GM21360 (cell line): ENCODE results near the gene DLD.
A peak's percentile ranks its signal among the peaks of the same experiment; 100 is the strongest.
"Not testable (repeated sequence)": the region's sequence is repeated elsewhere in the genome, so short reads cannot be mapped to it uniquely, and the experiment has no call there.

Experiments
- ATAC-seq: cut with Tn5 transposase; IDR thresholded peaks from one replicate; pipeline ENCODE4 v1.9.1; 2021; ENCODE audit warnings: mild to moderate bottlenecking, moderate library complexity; ENCODE audit not compliant: unreplicated experiment

DLD gene

GRCh38 chr7:107874111-107874510 is 16.9 kb upstream of the DLD start:
- no peak for ATAC-seq

DNA sequence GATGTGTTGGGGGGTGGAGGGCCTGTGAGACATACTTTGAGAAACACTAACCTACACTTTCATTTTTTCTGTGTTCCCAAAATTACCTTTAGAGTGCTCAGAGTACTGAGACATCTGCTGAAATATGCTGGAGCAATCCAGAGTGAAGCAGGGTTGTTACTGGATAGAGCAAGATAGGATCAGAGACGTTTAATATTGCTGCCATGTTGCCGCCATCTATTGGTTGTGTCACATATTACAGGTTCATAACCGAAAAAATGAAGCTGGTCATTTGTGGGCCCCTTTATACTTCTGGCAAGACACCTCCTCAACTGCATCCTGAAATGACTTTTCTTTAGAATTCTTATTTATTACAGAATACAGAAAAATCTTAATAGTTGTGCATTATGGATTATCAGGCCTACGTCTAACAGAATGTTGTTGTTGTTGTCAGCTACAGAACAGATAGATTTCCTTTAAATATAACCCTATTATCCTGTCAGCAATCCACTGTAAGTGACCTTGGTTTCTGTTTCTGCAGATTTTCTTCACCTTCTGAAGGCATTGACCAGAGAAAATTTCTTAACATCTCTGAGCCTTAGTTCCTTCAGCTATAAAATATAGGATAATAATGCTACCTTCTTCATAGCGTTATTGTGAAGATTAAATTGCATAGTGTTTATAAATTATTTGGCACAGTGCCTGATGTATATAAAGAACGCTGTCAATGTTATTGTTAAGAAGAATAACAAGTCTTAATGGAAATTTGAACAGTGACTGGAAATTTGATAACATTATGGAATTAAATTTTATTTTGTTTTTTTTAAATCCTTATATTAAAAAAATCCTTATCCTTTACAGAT is 16.2 kb upstream of the DLD start:
- ATAC-seq, result no peak

- ATAC-seq, result no peak
Measured at GRCh38 chr7:107876916-107877315, 14.1 kb upstream of the DLD start.

- no peak for ATAC-seq
Measured at GRCh38 chr7:107877731-107878382, 13.1 kb upstream of the DLD start.

GRCh38 chr7:107878636-107879035 is 12.3 kb upstream of the DLD start:
- ATAC-seq, result no peak

DNA sequence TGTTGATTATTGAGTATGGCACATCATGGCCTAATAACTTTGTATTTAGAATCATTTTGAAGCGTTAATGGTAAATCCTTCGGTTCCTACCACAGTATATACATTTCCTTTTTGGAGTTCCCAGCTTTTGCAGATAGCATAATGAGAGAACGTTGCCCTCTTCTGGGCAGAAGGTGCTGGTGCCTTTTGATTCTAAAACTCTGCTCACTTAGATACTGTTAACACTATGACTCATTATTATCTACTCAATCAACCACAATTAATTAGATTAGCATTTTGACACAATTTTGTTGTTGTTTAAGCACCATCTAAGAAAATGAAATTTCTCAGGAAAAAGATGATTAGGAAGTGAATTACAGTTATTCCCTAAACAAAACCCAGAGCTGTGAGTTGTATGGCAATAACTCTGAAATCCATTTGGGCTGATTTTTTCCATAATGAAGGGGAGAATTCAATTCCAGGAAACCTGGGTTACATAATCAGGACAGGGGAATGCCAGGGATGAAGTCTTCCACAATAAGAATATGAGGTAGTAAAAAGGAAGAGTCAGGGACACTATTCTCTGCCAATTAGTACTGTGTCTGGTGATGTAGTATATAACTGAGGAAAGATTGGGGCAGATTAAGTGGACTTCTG is 11.5 kb upstream of the DLD start:
- no peak for ATAC-seq

DNA sequence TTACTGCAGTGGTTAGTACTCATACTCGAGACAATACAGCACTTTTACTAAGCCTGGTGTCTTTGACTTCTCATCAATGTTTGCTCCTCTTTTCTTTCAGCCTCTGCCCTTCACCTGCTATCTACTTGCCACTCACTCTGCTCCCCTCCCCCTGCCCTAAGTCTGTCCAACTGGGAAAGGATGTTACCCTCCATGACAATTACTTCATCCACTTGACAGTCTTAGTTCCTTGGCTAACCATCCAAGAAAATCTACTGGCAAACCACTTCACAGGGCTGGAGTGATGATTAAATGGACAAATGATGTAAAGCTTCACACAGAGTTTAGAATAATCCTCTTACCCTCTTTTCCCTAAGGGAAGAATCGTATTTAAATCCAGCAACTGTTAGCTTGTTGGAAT is 8.2 kb upstream of the DLD start:
- ATAC-seq, result no peak

GRCh38 chr7:107884066-107884818 is 6.7 kb upstream of the DLD start:
- no peak for ATAC-seq

- ATAC-seq, result not testable (repeated sequence)
Measured at GRCh38 chr7:107887827-107888226, 3.2 kb upstream of the DLD start.

- ATAC-seq, result no peak
Measured at GRCh38 chr7:107889992-107890391, 991 bp upstream of the DLD start.

DNA sequence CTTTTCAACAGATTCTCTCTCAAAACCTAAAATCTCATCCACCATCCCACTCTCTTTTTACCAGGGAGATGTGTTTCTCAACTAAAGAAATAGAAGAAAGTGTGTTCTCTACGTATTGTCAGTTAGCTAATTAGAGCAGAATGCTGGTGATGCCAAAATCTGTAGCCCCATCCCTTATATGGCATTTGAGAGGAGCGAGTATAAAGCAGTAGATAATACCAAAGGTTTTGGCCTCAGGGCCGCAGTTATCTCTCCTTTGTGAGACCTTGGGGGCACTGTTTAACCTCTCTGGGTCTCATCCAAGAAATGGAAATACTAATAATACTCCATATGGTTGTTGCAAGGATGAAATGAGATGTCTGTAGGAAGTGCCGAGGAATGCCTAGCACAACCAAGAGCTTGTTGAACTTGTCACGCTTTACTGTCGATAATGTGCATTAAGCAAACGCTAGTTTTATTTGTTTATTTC is 456 bp upstream of the DLD start:
- ATAC-seq, result peak; percentile 10

DNA sequence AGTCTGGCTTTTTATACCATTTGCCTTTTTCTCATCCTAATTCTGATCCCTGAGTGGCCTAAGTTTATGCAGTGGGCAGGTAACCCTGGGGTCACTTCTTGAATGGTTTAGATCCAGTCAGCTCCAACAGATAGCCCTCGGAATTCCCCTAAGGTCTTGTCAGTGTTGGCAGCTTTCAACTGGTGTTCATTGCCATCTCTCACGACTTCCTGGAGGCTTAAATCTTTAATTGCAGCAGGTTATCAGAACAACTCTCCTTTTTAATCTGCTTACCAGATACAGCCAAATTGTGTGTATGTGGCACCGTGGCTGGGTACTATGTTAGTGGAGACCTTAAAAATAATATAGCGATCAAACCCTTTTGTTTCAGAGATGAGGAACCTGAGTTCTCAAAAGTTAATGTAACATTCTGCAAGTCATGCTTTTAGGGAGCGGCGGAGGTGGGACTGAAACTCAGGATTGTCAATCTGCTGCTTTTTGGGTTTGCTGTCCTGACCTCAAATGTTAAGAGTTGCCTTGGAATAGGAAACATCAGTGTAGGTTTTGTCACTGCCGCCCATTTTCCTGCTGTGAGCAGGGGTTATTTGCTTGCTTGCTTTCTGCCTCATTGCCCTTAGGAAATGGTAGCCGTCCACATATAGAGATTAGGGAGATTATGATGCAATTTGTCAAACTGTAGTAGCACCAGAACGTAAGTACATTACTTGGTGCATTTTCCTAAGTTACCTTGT is 818 bp downstream of the DLD start:
- peak; percentile 11 for ATAC-seq

DNA sequence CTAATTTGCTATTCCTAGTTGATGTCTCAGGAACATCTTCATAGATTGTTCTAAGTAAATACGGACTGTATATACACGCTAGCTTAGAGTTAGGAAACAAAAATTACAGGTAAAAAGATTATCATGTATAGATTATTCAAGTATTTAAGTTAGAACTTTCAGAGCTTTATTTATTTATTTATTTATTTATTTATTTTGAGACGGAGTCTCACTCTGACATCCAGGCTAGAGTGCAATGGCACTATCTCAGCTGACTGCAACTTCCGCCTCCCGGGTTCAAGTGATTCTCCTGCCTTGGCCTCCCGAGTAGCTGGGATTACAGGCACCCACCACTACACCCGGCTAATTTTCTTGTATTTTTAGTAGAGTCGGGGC is 1.4 kb downstream of the DLD start:
- not testable (repeated sequence) for ATAC-seq

GRCh38 chr7:107898997-107899594 is 8.1 kb downstream of the DLD start:
- no peak for ATAC-seq

DNA sequence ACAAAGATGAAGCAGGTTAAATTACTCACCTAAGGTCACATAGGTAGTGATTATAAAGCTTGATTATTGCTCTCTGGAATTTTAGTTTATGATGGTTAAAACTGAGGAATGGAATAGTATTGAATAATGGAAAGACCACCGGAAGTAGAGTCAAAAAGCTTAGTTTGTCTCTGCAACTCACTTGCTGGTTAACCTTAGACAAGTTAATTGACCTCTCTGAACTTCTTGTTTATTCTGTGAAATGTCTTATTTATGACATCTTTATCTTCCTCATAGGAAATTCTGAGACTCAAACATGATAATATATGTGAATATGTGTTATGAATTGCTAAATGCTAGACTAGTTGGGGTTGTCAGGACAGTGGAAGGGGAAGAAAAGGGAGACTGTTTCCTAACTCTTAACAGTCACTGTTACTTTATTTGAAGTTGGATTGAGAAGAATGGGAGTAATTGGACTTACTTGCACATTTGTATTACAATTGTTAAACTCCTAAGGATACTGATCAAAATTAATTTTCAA is 9.6 kb downstream of the DLD start:
- no peak for ATAC-seq

- no peak for ATAC-seq
Measured at GRCh38 chr7:107902381-107902780, 11.4 kb downstream of the DLD start.

DNA sequence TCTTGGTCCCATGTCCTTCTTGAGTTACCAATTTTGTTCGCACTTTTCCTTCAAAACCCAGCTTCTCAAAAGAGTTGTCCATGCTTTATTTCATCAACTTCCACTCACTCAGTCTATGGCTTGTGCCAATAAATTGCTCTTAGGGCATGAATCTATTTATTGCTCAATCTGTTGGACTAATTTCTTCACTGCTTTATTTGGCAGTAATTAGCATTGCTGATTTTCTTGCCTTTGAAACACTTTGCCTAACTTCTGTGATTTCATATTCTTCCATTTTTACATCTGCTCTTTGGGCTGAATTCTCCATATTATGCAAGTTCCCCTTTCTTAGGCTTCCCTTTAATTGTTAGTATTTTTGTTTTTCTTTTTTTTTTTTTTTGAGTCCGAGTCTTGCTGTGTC is 16.8 kb downstream of the DLD start:
- no peak for ATAC-seq

GRCh38 chr7:107909445-107909844 is 18.5 kb downstream of the DLD start:
- ATAC-seq, result no peak

- ATAC-seq, result no peak
Measured at GRCh38 chr7:107911981-107912380, 21.0 kb downstream of the DLD start.

DNA sequence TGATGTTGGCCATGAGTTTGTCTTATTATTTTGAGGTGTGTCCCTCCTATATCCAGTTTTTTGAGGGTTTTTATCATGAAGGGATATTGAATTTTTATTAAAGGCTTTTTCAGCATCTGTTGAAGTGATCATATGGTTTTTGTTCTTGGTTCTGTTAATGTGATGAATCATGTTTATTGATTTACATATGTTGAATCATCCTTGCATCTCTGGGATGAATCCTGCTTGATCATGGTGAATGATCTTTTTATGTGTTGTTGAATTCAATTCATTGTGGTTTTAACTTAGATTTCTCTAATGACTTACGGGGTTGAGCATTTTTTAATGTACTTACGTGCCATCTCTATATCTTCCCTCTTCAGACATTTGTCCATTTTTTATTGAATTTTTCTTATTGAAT is 22.9 kb downstream of the DLD start:
- ATAC-seq, result no peak
